ENCODE data around the gene HMGN4. TPM values are rescaled to one million over a fixed set of nuclear protein-coding genes. Genes with fewer than 3 reads are reported as not detected.

HMGN4 gene
- total and polyA plus RNA-seq, 9 of the 15 experiments (the other 6 are each of a cell fraction or from before 2014, with no cell fraction given), result 35.4 to 134 (median 94.1) TPM

DNA sequence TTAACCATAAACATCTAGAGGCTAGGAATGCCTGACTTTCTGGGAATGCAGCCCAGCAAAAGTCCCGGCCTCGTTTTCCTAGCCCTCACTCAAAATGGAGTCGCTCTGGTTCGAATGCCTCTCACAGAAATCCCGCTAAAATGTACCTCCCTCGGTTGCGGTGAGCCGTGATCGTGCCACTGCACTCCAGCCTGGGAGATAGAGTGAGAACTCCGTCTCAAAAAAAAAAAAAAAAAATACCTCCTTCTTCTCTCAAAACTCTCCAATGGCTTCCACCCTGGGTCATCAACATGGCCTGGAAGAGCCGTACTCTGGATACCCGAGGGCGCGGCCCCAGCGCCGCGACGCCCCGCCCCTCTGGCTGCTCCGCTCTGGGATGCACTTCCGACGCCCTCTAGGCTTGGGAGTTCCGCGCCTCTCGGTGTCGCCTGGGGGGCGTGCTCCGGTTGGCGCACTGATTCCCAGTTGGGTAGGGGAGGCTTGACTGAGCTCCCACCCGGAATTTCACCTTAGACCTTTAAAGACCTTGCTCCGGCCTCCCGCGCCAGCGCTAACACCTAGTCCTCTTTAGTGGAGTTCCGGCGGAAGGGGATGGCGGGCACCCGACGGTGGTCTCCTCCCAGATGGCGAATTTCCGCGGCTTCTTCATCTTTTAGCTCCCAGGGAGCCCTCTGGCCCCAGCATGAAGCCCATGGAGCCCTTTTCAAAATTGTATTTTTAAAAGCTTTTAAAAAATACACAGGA is 12.3 kb downstream of the HMGN4 start (continued):
- TF ChIP-seq RB1 (IDR thresholded peaks at IDR 0.05; ENCODE audit: low read depth), result no peak
- TF ChIP-seq CBX5 (IDR thresholded peaks at IDR 0.05; ENCODE audit: borderline replicate concordance, low read depth), result no peak
- TF ChIP-seq SAFB2 (IDR thresholded peaks at IDR 0.05; ENCODE audit: borderline replicate concordance, low read depth, low read length, severe bottlenecking), result no peak
- TF ChIP-seq NR2F6 (CRISPR knock-in tag; IDR thresholded peaks at IDR 0.05), result no peak
- TF ChIP-seq, protein P1, sequence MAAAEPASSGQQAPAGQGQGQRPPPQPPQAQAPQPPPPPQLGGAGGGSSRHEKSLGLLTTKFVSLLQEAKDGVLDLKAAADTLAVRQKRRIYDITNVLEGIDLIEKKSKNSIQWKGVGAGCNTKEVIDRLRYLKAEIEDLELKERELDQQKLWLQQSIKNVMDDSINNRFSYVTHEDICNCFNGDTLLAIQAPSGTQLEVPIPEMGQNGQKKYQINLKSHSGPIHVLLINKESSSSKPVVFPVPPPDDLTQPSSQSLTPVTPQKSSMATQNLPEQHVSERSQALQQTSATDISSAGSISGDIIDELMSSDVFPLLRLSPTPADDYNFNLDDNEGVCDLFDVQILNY (CRISPR knock-in tag; IDR thresholded peaks at IDR 0.05), result no peak
- TF ChIP-seq HDAC6 (IDR thresholded peaks at IDR 0.05; ENCODE audit: low read depth, low read length), result no peak
- TF ChIP-seq FOS (IDR thresholded peaks at IDR 0.05; ENCODE audit: extremely low read depth, insufficient read length), result no peak
- TF ChIP-seq ESRRB (CRISPR knock-in tag; IDR thresholded peaks at IDR 0.05; ENCODE audit: borderline replicate concordance), result no peak
- TF ChIP-seq, protein P2, sequence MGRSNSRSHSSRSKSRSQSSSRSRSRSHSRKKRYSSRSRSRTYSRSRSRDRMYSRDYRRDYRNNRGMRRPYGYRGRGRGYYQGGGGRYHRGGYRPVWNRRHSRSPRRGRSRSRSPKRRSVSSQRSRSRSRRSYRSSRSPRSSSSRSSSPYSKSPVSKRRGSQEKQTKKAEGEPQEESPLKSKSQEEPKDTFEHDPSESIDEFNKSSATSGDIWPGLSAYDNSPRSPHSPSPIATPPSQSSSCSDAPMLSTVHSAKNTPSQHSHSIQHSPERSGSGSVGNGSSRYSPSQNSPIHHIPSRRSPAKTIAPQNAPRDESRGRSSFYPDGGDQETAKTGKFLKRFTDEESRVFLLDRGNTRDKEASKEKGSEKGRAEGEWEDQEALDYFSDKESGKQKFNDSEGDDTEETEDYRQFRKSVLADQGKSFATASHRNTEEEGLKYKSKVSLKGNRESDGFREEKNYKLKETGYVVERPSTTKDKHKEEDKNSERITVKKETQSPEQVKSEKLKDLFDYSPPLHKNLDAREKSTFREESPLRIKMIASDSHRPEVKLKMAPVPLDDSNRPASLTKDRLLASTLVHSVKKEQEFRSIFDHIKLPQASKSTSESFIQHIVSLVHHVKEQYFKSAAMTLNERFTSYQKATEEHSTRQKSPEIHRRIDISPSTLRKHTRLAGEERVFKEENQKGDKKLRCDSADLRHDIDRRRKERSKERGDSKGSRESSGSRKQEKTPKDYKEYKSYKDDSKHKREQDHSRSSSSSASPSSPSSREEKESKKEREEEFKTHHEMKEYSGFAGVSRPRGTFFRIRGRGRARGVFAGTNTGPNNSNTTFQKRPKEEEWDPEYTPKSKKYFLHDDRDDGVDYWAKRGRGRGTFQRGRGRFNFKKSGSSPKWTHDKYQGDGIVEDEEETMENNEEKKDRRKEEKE (IDR thresholded peaks at IDR 0.05; ENCODE audit: borderline replicate concordance in 1 of 2, control insufficient read depth in 1 of 2, low read depth in 2 of 2, low read length in 1 of 2), result no peak
- TF ChIP-seq ZFX (CRISPR knock-in tag; IDR thresholded peaks at IDR 0.05), result no peak
- no peak; the same call in 1 of the 2 replicates for TF ChIP-seq HSF4 (CRISPR knock-in tag; IDR thresholded peaks at IDR 0.05; ENCODE audit: borderline replicate concordance)
- TF ChIP-seq ETS2 (tag; IDR thresholded peaks at IDR 0.05; ENCODE audit: borderline replicate concordance, poor library complexity, severe bottlenecking), result no peak

All from K562 (cell line).